Tibial nerve (tissue), 4 donors: ENCODE results near the gene MEF2D. TPM values are rescaled to one million over a fixed set of nuclear protein-coding genes. Genes with fewer than 3 reads are reported as not detected.
A peak's percentile ranks its signal among the peaks of the same experiment; 100 is the strongest.

Experiments
- DNase-seq, 2 donors: peaks; one replicate each; pipeline ENCODE4 v3.0.0-alpha.2; 2019; ENCODE audit warnings: low spot score in 2 of 2
- H3K27ac ChIP-seq, 4 donors: fragments of 200-600 bp; sonication (generic) in 3 of 4; one replicate each; pipeline ENCODE4 v1.5.1; 2017 to 2019; ENCODE audit warnings: mild to moderate bottlenecking in 1 of 4
- H3K27me3 ChIP-seq, 2 donors: fragments of 200-600 bp; sonication (generic) in 1 of 2; one replicate each; pipeline versions ENCODE4 v1.5.1 to v1.6.0; 2017 to 2019
- H3K36me3 ChIP-seq, 3 donors: fragments of 200-600 bp; sonication (generic); one replicate each; pipeline ENCODE4 v1.5.1; 2018 to 2019
- H3K4me1 ChIP-seq, 4 donors: fragments of 200-600 bp; sonication (generic) in 3 of 4; one replicate each; pipeline ENCODE4 v1.5.1; 2017 to 2019
- H3K4me3 ChIP-seq, 4 donors: fragments of 200-600 bp; sonication (generic) in 3 of 4; one replicate each; pipeline ENCODE4 v1.5.1; 2017 to 2019; ENCODE audit warnings: mild to moderate bottlenecking in 1 of 4, moderate library complexity in 1 of 4
- H3K9me3 ChIP-seq, 4 donors: fragments of 200-600 bp; sonication (generic) in 3 of 4; one replicate each; pipeline ENCODE4 v1.5.1; 2017 to 2019
- EP300 ChIP-seq, 2 donors: sonication (generic); formaldehyde crosslinking; IDR thresholded peaks; one replicate each; pipeline ENCODE4 v1.6.1; 2017; ENCODE audit warnings: antibody characterized with exemption in 2 of 2, mild to moderate bottlenecking in 1 of 2
- POLR2A ChIP-seq, 2 donors: fragments of 450-650 bp; IDR thresholded peaks; one replicate each; pipeline ENCODE4 v1.6.1; 2017; ENCODE audit warnings: antibody characterized with exemption in 2 of 2, mild to moderate bottlenecking in 2 of 2, moderate library complexity in 2 of 2
- WGBS, 2 donors: methylation state at CpG; one replicate each; pipeline ENCODE4 v1.1.5; 2018; 5-methylcytosine and 5-hydroxymethylcytosine counted together
- total RNA-seq, 4 donors: library from RNA; depleted of rRNA; stranded (reverse); fragments of >200 nt; gene quantifications; one replicate each; pipeline ENCODE4 v1.1.0, GENCODE V29; 2016
- TF ChIP-seq, protein P1 (sequence below), 5 experiments: fragments of 200-600 bp in 3 of 5; fragments of 450-650 bp in 2 of 5; sonication (generic) in 3 of 5; IDR thresholded peaks; one replicate each; pipeline ENCODE4 v1.5.1; 2016 to 2019; ENCODE audit warnings: antibody characterized with exemption in 5 of 5, mild to moderate bottlenecking in 3 of 5, moderate library complexity in 2 of 5

The MEF2D gene
- total RNA-seq, 4 donors from 2014 or later = 67.5 to 84.9 (median 70.8) TPM

DNA sequence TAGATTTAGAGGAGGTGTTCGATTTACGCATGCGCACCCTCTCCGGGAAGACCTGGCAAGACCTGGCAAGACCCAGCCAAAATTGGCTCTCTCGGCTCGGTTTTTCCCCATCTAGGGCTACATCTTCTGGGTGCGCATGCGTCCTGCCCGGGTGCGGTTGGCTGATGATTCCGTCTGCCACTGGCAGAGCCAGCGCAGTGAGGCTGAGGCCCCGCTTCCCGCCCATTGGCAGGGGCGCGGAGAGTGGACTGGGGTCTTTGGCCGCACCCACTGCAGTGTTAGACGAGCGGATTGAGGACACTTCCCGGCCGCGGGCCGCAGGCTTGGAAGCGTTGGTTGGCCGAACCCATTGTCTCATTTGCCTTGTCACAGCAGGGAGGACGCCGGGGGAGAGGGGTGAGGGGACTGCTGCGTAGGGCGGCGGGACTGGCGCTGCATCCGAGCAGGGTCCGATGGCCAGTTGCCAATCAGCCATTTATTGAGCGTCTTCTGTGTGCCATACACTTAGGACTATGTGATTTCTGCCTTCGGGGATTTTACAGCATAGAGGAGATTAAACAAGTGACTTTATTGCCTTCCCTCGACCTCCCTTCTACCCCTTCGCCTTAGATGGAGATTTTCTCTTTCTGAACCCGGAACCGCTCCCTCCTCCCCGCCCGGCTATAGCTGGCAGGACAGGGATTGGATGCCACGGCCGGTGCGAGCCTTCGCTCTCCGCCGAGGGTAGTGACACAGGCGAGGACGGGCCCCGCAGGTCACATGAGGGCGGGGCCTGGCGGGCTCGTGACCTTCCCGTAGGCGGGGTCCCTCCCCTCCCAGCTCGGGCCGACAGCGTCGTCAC lies 43.7 kb downstream of the MEF2D start:
- H3K27ac ChIP-seq = peak overlapping the region; percentile 97 to 99 (median 98)
- peak; percentile 80 to 83 for TF ChIP-seq POLR2A (IDR thresholded peaks at IDR 0.05)
- TF ChIP-seq, protein P1, sequence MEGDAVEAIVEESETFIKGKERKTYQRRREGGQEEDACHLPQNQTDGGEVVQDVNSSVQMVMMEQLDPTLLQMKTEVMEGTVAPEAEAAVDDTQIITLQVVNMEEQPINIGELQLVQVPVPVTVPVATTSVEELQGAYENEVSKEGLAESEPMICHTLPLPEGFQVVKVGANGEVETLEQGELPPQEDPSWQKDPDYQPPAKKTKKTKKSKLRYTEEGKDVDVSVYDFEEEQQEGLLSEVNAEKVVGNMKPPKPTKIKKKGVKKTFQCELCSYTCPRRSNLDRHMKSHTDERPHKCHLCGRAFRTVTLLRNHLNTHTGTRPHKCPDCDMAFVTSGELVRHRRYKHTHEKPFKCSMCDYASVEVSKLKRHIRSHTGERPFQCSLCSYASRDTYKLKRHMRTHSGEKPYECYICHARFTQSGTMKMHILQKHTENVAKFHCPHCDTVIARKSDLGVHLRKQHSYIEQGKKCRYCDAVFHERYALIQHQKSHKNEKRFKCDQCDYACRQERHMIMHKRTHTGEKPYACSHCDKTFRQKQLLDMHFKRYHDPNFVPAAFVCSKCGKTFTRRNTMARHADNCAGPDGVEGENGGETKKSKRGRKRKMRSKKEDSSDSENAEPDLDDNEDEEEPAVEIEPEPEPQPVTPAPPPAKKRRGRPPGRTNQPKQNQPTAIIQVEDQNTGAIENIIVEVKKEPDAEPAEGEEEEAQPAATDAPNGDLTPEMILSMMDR (IDR thresholded peaks at IDR 0.05) = peak in 2 of 5 experiments; percentile 0 to 51
- peak; percentile 97 to 98 for TF ChIP-seq EP300 (IDR thresholded peaks at IDR 0.05)
- peaks cover 0 to 14% (median 2%) of the 10 kb centered on the region in 4 donors for H3K4me1 ChIP-seq
- H3K36me3 ChIP-seq = no peaks in the 10 kb centered on the region
- WGBS, 2 donors = 0% methylated on average over 40 to 52 of the region's 59 CpGs
- DNase-seq = peak; percentile 95 to 98
- H3K9me3 ChIP-seq = no peaks in the 10 kb centered on the region
- no peaks in the 10 kb centered on the region for H3K27me3 ChIP-seq
- peak overlapping the region; percentile 44 to 75 (median 67) for H3K4me3 ChIP-seq

DNA sequence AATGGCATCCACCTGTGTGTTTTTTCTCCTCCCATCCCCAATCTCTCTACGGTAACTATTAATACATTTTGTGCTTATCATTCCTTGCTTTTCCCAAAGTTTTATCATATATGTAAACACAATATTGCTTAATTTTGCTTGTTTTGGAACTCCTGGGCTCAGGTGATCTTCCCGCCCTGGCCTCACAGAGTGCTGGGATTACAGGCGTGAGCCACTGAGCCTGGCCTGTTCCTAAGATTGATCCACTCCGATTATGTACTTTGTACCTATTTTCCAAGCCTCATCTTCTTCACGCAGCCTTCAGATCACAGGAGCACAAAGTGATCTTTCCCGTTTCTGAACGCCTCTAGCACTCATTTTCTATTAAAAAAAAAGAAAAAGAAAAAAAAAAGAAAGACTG lies 45.2 kb downstream of the MEF2D start:
- WGBS, 2 donors = 78 to 84% methylated on average over 7 of the region's 7 CpGs
- TF ChIP-seq, protein P1 (IDR thresholded peaks at IDR 0.05) = no peak
- TF ChIP-seq POLR2A (IDR thresholded peaks at IDR 0.05) (no peak), EP300 (IDR thresholded peaks at IDR 0.05) (no peak)
- DNase-seq = no peak
- H3K4me1 ChIP-seq = peaks cover 0 to 14% (median 2%) of the 10 kb centered on the region in 4 donors
- H3K9me3 ChIP-seq = no peaks in the 10 kb centered on the region
- H3K36me3 ChIP-seq = no peaks in the 10 kb centered on the region
- H3K4me3 ChIP-seq = no peak overlapping the region
- H3K27me3 ChIP-seq = no peaks in the 10 kb centered on the region
- H3K27ac ChIP-seq = no peak overlapping the region

DNA sequence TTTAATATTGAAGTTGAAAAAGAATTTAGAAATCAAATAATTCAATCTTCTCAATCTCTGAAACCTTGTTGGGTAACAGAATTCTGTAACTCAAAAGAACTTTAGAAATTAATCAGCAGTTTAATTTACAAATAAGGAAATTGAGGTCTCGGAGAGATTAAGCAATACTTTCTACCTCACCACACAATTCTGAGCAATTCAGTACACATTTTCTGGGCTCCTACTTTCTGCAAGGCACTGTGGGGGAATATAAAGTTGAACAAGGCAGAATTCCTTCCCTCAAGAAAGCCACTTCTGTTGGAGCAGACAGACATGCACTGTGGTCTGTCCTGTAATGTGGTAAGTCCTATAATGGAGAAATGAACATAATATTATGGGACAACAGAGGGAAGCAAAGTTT lies 47.7 kb downstream of the MEF2D start:
- Histone ChIP-seq H3K27ac (no peak overlapping the region), H3K4me1 (peaks cover 0 to 10% (median 2%) of the 10 kb centered on the region in 4 donors), H3K27me3 (peaks cover 0 to 5% of the 10 kb centered on the region in 2 donors), H3K36me3 (no peaks in the 10 kb centered on the region), H3K4me3 (no peak overlapping the region), H3K9me3 (no peaks in the 10 kb centered on the region)
- TF ChIP-seq POLR2A (IDR thresholded peaks at IDR 0.05) = no peak
- no peak for TF ChIP-seq EP300 (IDR thresholded peaks at IDR 0.05)
- TF ChIP-seq, protein P1 (IDR thresholded peaks at IDR 0.05) = no peak
- no peak for DNase-seq
- 56 to 66% methylated on average over 1 of the region's 1 CpG for WGBS, 2 donors

DNA sequence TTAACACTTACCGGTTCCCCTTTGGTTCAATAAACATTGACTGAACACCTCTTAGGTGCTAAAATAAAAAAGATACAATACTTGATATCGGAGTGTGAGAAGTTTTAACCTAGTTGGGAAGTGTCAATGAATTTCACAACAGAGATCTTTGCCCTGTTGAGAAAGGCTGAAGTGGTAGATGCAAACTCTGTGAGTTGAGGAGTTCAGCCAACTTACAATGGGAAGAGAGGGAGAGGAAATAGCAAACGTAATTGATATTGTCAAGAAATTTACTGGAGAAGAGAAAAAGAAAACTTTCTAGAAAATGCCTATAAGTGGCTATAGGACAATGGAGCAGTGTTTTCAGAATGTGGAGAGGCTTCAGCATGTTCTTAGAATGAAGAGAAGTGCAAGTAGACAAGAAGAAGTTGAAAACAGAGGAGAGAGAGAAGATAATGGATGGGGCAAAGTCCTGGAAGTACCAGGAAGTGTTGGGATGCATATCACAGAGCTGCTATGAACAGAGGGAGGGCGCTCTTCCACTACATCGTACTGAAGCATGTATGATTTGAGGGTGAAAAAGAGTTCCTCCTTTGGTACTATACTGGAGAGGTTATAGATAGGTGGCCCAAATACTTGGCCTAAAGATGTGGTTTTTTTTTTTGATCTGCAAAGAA lies 48.9 kb downstream of the MEF2D start:
- H3K4me1 ChIP-seq = peaks cover 0 to 4% (median 0%) of the 10 kb centered on the region in 4 donors
- 65 to 70% methylated on average over 5 of the region's 5 CpGs for WGBS, 2 donors
- no peak for DNase-seq

More for the DNA sequence above, 48.9 kb downstream of the MEF2D start:
- H3K36me3 ChIP-seq = no peaks in the 10 kb centered on the region
- TF ChIP-seq, protein P1 (IDR thresholded peaks at IDR 0.05) = no peak
- no peak for TF ChIP-seq EP300 (IDR thresholded peaks at IDR 0.05)
- TF ChIP-seq POLR2A (IDR thresholded peaks at IDR 0.05) = no peak
- peaks cover 0 to 6% of the 10 kb centered on the region in 2 donors for H3K27me3 ChIP-seq
- no peaks in the 10 kb centered on the region for H3K9me3 ChIP-seq
- no peak overlapping the region for H3K27ac ChIP-seq
- H3K4me3 ChIP-seq = no peak overlapping the region
